ENCODE measurements around the gene NOS2.

Gene NOS2

GRCh38 chr17:27771586-27771985, 28.7 kb downstream of the NOS2 start:
- Histone ChIP-seq H3K9me3 (ENCODE audit: insufficient read depth, low read length) (no peaks in the 10 kb centered on the region), H3K9ac (ENCODE audit: low read length) (no peak overlapping the region), H3K9me2 (replicated peaks; ENCODE audit: insufficient read depth, low read length) (no peaks in the 10 kb centered on the region), H2AFZ (ENCODE audit: low read depth, low read length, severe bottlenecking) (no peak overlapping the region), H3K4me3 (ENCODE audit: insufficient read depth, low read length, poor library complexity, severe bottlenecking) (no peak overlapping the region), H3K36me3 (ENCODE audit: low read length) (no peaks in the 10 kb centered on the region), H3K27me3 (ENCODE audit: low read length) (no peaks in the 10 kb centered on the region), H3K27ac (ENCODE audit: low read depth, low read length) (no peak overlapping the region), H3K79me2 (ENCODE audit: insufficient read depth, low read length) (no peaks in the 10 kb centered on the region), H4K20me1 (ENCODE audit: low read depth, low read length) (no peaks in the 10 kb centered on the region), H3F3A (ENCODE audit: insufficient read depth) (no peaks in the 10 kb centered on the region), H3K4me2 (ENCODE audit: low read depth, low read length, poor library complexity, severe bottlenecking) (no peak overlapping the region)
- no peak for TF ChIP-seq EZH2phosphoT487 (conservative IDR thresholded peaks at IDR 0.05; ENCODE audit: low read length)
- TF ChIP-seq CTCF (IDR thresholded peaks at IDR 0.05; ENCODE audit: insufficient read depth, low read length, poor library complexity, severe bottlenecking) = no peak

GRCh38 chr17:27770877-27771276, 29.5 kb downstream of the NOS2 start:
- Histone ChIP-seq H3K27me3 (ENCODE audit: low read length) (no peaks in the 10 kb centered on the region), H2AFZ (ENCODE audit: low read depth, low read length, severe bottlenecking) (no peak overlapping the region)
- no peak for TF ChIP-seq CTCF (IDR thresholded peaks at IDR 0.05; ENCODE audit: insufficient read depth, low read length, poor library complexity, severe bottlenecking)
- no peak for TF ChIP-seq EZH2phosphoT487 (conservative IDR thresholded peaks at IDR 0.05; ENCODE audit: low read length)

GRCh38 chr17:27768858-27769410, 31.4 kb downstream of the NOS2 start:
- no peaks in the 10 kb centered on the region for H3K79me2 ChIP-seq (ENCODE audit: insufficient read depth, low read length)
- H3K4me2 ChIP-seq (ENCODE audit: low read depth, low read length, poor library complexity, severe bottlenecking) = no peak overlapping the region
- no peaks in the 10 kb centered on the region for H3K9me3 ChIP-seq (ENCODE audit: insufficient read depth, low read length)
- H3K9ac ChIP-seq (ENCODE audit: low read length) = no peak overlapping the region
- TF ChIP-seq EZH2phosphoT487 (conservative IDR thresholded peaks at IDR 0.05; ENCODE audit: low read length) (no peak), CTCF (IDR thresholded peaks at IDR 0.05; ENCODE audit: insufficient read depth, low read length, poor library complexity, severe bottlenecking) (no peak)
- no peak overlapping the region for H3K4me3 ChIP-seq (ENCODE audit: insufficient read depth, low read length, poor library complexity, severe bottlenecking)
- no peaks in the 10 kb centered on the region for H4K20me1 ChIP-seq (ENCODE audit: low read depth, low read length)
- no peaks in the 10 kb centered on the region for H3K27me3 ChIP-seq (ENCODE audit: low read length)
- H2AFZ ChIP-seq (ENCODE audit: low read depth, low read length, severe bottlenecking) = no peak overlapping the region
- no peaks in the 10 kb centered on the region for H3F3A ChIP-seq (ENCODE audit: insufficient read depth)
- H3K27ac ChIP-seq (ENCODE audit: low read depth, low read length) = no peak overlapping the region
- no peaks in the 10 kb centered on the region for H3K9me2 ChIP-seq (replicated peaks; ENCODE audit: insufficient read depth, low read length)
- no peaks in the 10 kb centered on the region for H3K36me3 ChIP-seq (ENCODE audit: low read length)

More at GRCh38 chr17:27770877-27771276, 29.5 kb downstream of the NOS2 start:
- Histone ChIP-seq H3K9me3 (ENCODE audit: insufficient read depth, low read length) (no peaks in the 10 kb centered on the region), H3K79me2 (ENCODE audit: insufficient read depth, low read length) (no peaks in the 10 kb centered on the region), H4K20me1 (ENCODE audit: low read depth, low read length) (no peaks in the 10 kb centered on the region), H3K9ac (ENCODE audit: low read length) (no peak overlapping the region), H3F3A (ENCODE audit: insufficient read depth) (no peaks in the 10 kb centered on the region), H3K4me3 (ENCODE audit: insufficient read depth, low read length, poor library complexity, severe bottlenecking) (no peak overlapping the region), H3K27ac (ENCODE audit: low read depth, low read length) (no peak overlapping the region), H3K36me3 (ENCODE audit: low read length) (no peaks in the 10 kb centered on the region), H3K9me2 (replicated peaks; ENCODE audit: insufficient read depth, low read length) (no peaks in the 10 kb centered on the region), H3K4me2 (ENCODE audit: low read depth, low read length, poor library complexity, severe bottlenecking) (no peak overlapping the region)

Measured in SU-DHL-6 (cell line).